GM21529 (cell line): Measurements from ENCODE around the gene KCNK3.
"Not testable (repeated sequence)": the region's sequence is repeated elsewhere in the genome, so short reads cannot be mapped to it uniquely, and the experiment has no call there.

Experiments
- ATAC-seq: cut with Tn5 transposase; IDR thresholded peaks from one replicate; pipeline ENCODE4 v1.9.1; 2021; ENCODE audit not compliant: unreplicated experiment

Gene KCNK3

DNA sequence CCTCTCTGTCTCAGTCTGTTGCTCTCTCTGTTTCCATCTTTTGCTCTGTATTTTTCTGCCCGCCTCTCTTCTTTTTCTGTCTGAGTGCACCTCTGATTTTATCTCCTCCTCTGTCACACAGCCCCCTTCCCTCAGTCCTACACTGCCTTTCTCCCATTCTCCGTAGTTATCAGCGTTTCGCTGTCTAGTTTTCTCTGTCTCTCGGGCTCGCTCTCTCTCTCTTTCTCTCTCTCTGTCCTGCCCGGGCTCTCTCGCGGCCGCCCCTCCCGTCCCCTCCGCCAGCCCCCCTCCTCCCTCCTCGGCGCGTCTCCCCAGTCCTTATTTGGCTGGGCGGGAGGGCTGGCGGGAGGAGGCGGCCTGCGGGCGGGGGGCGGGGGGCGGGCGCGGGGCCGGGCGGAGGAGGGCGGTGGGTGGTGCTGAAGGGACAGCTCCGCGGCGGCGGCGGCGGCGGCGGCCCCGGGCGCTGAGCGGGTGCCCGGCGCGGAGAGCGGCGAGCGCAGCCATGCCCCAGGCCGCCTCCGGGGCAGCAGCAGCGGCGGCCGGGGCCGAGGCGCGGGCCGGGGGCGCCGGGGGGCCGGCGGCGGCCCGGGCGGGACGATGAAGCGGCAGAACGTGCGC, at the start of gene KCNK3:
Gene KCNK3, plus strand, starts transcription at position 444 of the 618 bp plus-strand sequence. Its CDS starts 154 bp downstream, at position 598.
- no peak for ATAC-seq

DNA sequence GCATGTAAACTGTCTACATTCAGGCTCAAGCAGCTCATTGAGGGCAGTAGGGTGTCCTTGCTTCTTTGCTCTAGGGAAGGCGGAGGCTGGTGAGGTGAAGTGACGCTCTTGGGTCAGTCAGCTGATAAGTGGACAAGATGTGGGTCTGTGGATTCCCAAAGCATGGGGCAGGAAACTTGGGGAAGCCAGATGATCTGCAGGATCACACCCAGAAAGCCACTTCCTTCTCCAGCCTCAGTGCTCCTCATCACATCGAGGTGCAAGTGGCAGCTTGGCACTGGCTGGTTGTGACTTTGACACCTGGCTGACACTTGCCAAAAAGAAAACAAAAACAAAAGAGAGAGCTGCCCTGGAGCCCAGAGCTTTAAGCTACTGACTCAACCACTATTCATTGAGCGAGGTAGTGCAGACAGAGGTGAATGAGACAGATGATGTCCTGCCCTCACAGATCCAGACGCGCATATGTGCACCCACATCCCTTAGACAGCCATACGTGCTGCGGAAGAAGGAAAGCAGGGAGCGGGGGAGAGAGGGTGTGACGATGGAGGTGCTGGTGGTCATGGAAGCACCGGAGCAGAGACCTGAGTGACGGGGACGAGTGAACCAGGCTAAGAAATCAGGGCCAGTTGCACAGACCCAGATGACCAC, 48.2 kb upstream of the KCNK3 start:
- no peak for ATAC-seq

DNA sequence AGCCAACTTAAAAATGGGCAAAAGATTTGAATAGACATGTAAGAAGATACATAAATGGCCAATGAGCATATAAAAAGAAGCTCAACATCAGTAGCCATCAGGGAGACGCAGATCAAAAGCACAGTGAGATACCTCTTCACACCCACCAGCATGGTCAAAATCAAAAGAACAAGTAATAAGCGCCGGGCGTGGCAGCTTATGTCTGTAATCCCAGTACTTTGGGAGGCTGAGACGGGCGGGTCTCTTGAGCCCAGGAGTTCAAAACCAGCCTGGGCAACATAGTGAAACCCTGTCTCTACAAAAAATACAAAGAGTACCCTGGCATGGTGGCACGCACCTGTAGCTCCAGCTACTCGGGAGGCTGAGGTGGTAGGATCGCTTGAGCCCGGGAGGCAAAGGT, 46.8 kb upstream of the KCNK3 start:
- no peak for ATAC-seq

DNA sequence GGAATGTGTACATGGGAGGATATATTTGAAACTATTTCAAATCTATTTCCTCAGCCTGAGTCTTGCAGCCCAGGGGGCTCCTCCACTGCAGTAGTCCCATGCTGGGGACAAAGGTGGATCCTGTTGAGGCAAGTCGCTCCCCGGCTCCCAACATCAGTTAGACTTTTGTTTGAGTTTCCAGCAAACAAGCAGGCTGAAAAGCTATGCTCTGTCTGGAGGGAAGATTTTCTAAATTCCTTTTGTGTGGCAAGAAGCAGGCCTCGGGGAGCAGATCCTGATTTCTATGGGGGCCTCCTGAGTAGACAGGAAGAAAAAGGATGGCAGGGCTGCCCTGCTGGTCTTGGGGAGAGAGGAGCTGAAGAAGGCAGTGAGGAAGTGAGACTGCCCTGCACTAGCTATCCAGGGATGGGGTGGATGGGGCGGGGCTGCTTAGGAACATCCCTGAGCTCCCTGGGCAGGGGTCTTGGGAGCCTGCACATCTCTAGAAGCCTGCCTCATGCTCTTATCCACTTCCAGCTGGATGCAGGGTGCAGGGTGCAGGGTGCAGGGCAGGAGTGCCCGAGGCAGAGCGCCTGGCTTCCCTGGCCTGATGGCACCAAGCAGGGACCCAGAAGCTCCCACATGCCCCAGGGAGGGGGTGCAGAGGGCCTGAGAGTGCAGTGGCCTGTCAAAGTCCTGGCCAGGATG, 45.4 kb upstream of the KCNK3 start:
- ATAC-seq, result no peak

DNA sequence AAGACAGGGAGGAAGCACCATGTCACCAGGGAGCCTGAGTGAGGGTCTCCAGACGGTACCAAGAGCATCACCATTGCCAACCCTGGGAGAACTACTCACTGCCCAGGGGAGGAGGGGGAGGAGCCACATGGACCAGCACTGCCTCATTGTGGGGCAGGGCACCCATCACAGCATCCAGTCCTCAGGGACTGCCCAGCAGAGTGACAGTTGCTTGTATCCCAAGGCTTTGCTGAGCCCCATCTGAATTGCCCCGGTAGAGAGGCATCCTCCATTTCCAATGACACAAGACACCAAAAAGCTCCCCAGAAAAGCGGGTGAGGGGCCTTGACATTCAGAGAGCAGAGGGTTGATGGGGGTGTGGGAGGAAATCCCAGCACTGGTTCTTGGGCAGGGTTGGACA, 44.5 kb upstream of the KCNK3 start:
- ATAC-seq, result no peak

DNA sequence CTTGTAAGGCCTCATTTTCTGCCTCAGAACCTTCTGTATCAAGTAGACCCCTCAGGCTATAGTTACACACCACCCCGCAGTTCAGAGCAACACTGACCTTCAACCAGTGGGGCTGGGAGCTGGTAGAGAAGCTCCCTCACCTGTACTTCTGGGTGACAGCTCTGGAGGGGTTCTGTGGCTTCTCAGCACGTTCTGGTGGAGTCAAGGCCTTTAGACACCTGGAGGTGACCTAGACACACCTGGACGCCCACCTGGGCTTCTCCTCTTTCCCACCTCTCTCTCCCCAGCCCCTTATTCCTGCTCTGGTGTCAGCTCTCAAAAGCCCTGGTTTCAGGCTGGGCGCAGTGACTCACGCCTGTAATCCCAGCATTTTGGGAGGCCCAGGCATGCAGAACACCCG, 44.0 kb upstream of the KCNK3 start:
- no peak for ATAC-seq

DNA sequence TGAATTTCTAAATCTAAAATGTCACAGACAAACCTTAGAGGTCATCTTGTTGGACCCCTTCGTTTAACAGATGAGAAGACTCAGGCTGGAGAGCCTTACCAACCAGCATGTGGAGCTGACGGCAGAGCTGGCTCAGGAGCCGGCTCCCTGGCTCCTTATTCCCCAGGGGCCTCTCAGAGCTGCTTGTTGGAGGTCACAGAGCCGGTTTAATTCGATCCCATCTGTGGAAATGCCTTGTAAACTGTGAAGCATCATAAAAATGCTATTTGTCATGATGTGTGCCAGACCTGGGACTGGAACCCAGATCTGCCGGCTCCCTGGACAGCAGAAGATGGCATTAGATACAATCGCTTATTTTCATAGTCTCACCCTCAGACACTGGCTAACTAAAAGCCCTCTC, 43.2 kb upstream of the KCNK3 start:
- ATAC-seq, result no peak

DNA sequence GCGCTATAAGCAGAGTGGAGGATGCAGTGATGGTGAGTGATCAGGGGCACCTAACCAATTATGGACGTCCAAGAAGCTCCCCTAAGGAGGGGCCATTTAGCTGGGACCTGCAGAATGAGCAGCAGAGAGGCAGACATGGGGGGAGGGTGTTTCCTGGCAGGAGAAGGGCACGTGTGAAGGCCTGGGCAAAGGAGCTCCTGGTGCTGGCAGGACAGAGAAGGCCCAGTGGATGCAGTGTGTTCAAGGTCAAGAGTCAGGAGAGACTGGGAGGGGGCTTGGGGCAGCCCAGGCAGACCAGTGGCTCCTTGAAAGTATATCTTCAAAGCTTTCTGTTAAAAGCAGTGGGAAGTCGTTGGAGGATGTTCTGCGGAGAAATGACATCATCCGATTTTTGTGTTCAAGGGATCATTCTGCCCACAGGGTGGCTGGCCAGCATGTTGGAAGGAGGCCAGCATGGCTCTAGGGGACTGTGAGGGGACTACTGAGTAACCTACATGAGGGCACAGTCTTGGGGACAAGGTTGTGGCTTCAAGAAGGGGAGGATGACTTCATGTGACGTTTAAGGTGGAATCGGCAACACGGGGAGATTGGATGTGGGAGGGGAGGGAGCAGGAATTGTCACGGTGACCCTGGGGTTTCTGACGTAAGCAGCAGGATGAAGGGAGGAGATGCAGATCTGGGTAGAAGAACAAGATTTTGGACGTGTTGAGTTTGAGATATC, 42.4 kb upstream of the KCNK3 start:
- no peak for ATAC-seq

DNA sequence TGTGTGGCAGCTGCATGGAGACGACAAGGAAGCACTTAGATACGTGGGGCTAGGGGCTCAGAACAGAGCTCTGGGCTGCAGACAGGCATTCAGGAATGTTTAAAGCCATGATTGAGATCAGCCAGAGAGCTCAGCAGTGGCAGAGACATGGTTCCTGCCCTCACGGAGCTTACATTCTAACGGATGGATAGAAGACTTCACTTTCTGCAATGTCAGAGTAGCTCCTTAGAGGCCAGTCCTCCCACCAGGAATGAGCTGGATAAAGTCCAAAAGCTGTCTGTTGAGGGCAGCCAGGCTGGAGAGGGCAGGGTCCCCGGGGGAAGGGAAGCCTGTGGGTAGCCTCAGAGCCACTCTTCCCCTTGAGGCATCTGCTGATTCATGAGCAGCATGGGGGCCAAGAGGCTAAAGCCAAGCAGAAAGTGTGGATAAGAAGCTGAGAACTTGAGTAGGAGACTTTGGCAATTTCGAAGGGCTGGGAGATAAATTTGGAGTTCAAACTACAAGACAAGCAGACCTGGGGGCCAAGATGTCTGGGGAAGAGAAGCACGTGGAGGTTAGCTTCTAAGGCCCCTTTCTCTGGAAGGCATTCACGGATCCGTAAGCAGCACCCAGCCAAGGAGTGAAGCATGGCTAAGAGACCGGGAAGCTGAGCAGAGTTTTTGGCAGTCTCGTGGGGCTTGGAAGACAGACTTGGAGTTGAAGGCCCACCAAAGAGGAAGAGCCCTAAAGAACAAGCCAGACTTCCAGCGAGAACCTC, 41.6 kb upstream of the KCNK3 start:
- no peak for ATAC-seq

DNA sequence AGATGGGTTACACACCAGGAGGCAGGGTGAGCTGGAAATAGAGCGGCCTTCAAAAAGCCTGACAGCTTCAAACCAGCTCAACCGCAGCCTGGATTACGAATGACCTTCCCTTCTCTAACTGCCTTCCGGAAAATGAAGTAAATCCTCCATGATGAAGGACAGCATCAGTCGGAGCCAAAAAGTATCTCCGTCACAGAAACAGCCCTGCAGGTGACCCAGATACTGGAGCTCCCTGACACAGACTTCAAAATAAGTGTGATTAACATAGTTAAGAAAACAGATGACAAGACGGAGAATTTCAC, 41.1 kb upstream of the KCNK3 start:
- no peak for ATAC-seq

DNA sequence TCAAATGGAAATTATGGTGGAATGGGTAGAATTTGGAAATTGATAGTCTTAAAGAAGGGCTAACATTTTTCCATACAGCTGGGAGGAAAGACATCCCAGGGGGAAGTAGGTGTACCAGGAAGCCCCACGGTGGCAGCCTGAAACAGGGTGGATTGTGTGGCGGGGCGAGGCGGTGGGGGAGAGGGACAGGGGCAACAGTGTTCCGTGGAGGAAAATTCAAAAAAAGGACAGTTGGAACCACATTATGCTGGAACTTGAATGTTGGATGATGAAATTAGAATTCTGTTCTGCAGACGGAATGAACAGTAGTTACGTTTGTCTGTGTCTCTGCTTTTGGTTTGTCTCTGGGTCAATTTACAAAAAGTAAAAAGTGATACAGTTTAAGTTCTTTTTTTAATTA, 40.7 kb upstream of the KCNK3 start:
- ATAC-seq, result no peak

DNA sequence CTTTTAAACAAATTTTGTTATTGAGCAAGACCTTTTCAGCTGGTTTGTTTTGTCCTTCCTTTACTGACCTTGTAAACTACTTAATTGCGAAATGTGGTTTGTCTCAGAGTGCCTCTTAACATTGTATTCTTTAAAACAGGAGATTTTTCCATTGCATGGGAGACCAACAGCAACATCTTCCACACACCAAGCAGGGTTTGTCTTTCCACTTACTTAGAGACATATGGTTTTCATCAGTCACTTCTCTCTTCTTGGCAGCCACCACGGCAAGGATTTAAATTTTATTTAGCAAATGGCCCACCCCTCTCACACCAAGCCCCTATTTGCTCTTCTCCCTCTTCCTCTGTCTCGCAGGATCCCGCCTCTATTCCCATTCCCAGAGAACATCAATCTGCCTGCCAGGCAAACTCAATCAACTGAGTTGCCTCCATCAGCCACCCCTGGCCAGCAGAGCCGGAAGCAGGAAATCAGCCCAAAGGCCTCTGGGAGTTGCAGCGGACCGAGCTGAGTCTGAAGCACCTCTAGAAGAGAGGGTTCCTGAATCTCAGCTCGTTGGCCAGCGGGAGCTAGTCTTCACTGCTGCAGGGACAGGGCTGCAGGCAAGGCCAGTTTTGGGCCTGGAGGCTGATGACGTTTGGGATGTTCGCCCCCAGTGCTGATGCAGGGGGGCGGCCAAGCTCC, 40.0 kb upstream of the KCNK3 start:
- no peak for ATAC-seq

DNA sequence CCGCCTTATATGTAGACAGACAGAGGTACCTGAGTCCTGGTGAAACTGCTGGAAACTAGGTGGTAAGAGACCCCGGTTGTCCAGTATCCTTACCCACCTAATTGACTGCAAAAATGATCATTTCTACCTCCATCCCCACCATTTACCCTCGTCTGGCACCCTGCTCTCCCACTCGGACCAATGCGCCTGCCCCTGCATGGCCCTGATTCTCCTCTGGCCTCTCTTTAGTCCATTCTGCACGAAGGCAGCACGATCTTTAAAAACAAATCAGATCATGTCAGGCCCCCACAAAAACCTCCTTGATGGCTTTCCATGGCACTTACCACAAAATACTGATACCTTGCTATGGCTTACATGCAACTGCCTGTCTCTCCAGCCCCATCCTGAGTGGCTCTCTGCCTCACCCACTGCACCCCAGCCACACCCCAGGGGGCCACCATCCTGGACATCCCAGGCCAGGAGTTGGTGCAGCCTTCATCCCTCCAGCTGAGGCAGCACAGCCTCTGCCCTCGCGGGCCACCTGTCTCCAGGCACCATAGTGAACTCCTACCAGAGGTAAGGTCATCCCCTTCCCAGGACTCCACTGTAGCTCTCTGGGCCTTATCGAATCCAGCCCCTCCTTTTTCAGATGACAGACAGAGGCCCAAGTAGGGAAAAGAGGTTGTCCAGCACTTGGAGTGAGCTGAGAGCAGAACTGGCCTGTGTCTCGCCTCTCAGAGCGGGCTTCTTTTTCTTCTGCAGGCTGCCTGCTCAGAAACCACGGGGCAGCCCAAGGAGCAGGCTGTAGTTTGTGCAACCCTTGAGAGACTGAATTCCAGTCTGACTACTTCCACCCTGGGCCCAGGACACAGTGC, 39.1 kb upstream of the KCNK3 start:
- ATAC-seq, result no peak

DNA sequence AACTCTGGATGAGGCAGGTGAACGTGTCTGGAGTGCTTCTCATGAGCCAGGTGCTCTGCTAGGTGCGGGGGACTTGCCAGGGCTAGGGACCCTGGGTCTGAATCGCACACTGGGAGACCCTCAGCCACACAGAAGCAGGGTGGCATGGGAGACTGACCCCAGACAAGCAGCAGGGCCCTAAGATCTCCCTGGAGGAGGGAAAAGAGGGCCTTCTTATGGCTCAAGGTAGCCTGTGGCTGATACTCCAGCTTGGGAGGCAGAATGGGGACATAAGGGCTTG, 38.5 kb upstream of the KCNK3 start:
- no peak for ATAC-seq

DNA sequence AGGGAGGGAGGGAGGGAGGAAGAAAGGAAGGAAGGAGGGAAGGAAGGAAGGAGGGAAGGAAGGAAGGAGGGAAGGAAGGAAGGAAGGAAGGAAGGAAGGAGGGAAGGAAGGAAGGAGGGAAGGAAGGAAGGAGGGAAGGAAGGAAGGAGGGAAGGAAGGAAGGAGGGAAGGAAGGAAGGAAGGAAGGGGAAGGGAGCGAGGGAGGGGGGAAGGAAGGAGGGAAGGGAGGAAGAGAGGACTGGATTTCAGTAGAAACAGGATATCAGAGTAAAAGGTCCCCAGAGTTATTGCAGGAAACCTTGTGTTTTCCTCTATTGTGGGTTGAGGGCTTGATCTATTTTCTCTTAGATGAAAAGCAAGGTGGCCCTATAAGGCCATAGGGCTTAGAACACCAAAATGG, 37.4 kb upstream of the KCNK3 start:
- ATAC-seq, result not testable (repeated sequence)

DNA sequence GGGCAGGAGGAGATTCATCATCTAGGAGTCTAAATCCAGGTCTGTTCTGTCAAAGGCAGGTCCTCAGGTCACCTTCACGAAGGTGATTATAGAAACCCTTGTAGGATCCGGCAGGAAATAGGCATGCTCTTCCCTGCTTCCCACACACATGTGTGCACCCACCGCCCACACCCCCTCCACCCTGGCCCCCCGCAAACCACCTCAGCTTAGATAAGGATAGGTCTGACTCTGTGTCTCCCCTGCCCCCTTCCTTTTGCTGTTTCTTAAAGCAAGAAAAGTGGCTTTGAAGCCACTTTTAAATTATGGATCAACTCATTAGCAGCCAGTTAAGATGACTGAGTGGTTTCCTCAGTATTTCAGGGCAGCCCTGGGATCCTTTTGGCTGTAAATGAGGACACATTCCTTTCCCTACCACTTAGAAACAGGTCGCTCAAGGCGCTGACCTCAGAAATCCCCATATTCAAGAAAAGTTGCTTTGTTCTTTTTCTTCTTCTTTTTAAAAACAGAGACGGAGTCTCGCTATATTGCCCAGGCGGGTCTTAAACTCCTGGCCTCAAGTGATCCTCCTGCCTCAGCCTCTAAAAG, 36.8 kb upstream of the KCNK3 start:
- no peak for ATAC-seq

DNA sequence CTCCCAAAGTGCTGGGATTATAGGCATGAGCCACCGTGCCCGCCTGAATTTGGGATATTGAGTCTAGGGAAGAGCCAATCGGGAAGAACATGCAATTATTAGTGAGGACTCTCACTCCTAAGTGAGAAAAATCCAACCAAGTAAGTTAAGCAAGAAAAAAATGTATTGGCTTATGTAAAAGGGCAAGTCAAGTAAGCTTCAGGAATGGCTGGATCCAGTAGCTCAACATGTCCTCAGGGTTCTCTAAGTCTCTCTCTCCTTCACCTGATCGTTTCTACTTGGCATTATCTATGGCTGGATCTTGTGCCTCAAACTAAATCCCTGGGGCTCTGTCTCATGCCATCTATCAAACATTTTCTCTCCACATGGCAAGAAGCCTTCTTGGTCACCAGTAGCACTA, 35.3 kb upstream of the KCNK3 start:
- ATAC-seq, result no peak

DNA sequence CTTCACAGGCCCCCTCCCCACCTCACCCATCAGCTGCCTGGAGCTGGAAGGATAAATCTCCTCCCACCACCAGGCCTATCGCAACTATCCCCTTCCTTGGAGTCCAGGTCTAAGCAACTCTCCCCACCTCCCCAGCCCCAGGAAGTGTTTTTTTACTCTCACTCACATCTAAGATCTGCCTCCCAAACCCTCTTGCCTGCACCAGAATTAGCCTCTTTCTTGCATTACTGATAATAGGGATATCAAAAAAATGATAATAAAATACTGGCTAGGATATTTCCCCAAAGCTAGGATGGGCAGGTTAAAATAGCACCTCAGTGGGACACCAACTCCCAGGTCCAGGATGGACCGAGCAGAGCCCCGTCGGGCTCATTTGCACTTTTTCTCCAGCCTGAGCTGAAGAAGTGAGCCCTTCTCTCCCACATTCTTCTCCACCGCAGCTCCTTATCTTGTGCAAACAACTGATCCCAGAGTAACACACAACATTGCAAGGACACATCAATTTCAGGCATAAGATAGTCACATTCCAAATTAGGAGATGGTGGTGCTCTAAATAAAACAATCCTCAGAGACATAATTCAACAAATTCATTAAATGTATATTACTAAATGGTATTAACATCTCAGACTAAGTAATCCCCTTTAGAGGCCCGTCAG, 33.7 kb upstream of the KCNK3 start:
- ATAC-seq, result no peak

DNA sequence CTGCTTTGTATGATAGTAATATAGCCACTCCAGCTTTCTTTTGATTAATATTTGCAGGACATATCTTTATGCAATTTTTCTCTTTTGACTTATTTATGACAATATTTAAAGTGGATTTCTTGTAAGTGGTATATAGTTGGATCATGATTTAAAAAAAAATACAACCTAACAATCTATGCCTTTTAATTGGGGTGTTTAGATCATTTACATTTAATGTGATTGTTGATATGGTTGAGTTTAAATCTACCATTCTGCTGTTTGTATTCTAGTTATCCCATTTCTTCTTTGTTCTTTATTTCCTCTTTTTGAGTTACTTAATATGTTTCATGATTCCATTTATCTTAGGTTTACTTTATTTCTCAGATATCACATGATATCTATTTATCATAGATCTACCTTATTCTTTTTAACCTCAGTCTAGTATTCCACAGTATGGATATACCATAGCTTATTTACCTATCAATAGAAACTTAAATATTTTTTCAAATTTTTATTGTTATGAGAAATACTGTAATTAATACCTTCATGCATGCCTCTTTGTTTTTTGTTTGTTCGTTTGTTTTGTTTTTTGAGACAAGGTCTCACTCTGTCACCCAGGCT, 32.1 kb upstream of the KCNK3 start:
- no peak for ATAC-seq
